H9 (cell line): ENCODE measurements around the gene PPP1R1B. TPM values are rescaled to one million over a fixed set of nuclear protein-coding genes. Genes with fewer than 3 reads are reported as not detected.

Source experiments
- DNase-seq: peaks from one replicate; pipeline ENCODE4 v3.0.0-alpha.2; 2017
- H2AFZ ChIP-seq: one replicate; pipeline ENCODE4 v1.6.1; 2013; ENCODE audit warnings: mild to moderate bottlenecking, low read length, control low read depth, moderate library complexity
- H2AK5ac ChIP-seq: 2 replicates; pipeline ENCODE4 v1.6.1; 2013; ENCODE audit warnings: low read length, control low read depth, mixed read lengths; ENCODE audit not compliant: insufficient read length
- H2BK120ac ChIP-seq: one replicate; pipeline ENCODE4 v1.6.1; 2013; ENCODE audit warnings: low read depth, mild to moderate bottlenecking, low read length, control low read depth, inconsistent platforms; ENCODE audit not compliant: poor library complexity, severe bottlenecking
- H2BK12ac ChIP-seq: 2 replicates; pipeline ENCODE4 v1.6.1; 2013; ENCODE audit warnings: low read length, control low read depth, mixed read lengths, low read depth; ENCODE audit not compliant: insufficient read length
- H2BK15ac ChIP-seq: 2 replicates; pipeline ENCODE4 v1.6.1; 2013; ENCODE audit warnings: low read depth, low read length, control low read depth
- H2BK20ac ChIP-seq: one replicate; pipeline ENCODE4 v1.6.1; 2013; ENCODE audit warnings: low read depth, mild to moderate bottlenecking, low read length, control low read depth, inconsistent platforms; ENCODE audit not compliant: poor library complexity, severe bottlenecking
- H2BK5ac ChIP-seq: 2 replicates; pipeline ENCODE4 v1.6.1; 2013; ENCODE audit warnings: low read length, control low read depth, mixed read lengths; ENCODE audit not compliant: insufficient read length
- H3K14ac ChIP-seq: 2 replicates; pipeline ENCODE4 v1.6.1; 2013; ENCODE audit warnings: low read length, control low read depth; ENCODE audit not compliant: insufficient read depth
- H3K18ac ChIP-seq: 2 replicates; pipeline ENCODE4 v1.6.1; 2013; ENCODE audit warnings: low read depth, mild to moderate bottlenecking, mixed read lengths, low read length, control low read depth; ENCODE audit not compliant: insufficient read length
- H3K23ac ChIP-seq: 2 replicates; pipeline ENCODE4 v1.6.1; 2013; ENCODE audit warnings: low read length, control low read depth, mixed read lengths, low read depth; ENCODE audit not compliant: insufficient read length
- H3K23me2 ChIP-seq: 2 replicates; pipeline ENCODE4 v1.6.1; 2013; ENCODE audit warnings: low read depth, mild to moderate bottlenecking, mixed read lengths, low read length, control low read depth; ENCODE audit not compliant: insufficient read length, poor library complexity, severe bottlenecking
- H3K27ac ChIP-seq: 2 replicates; pipeline ENCODE4 v1.5.1; 2013; ENCODE audit warnings: low read length, control low read depth, mixed read lengths, low read depth; ENCODE audit not compliant: insufficient read length
- H3K27me3 ChIP-seq: 2 replicates; pipeline ENCODE4 v1.6.1; 2013; ENCODE audit warnings: low read length, control low read depth, inconsistent platforms; ENCODE audit not compliant: insufficient read depth
- H3K4ac ChIP-seq: 2 replicates; pipeline ENCODE4 v1.6.1; 2013; ENCODE audit warnings: low read depth, mild to moderate bottlenecking, control low read depth, inconsistent platforms, low read length, moderate library complexity
- H3K4me1 ChIP-seq: 2 replicates; pipeline ENCODE4 v1.6.1; 2013; ENCODE audit warnings: low read length, control low read depth, inconsistent platforms; ENCODE audit not compliant: insufficient read depth
- H3K4me2 ChIP-seq: 2 replicates; pipeline ENCODE4 v1.6.1; 2013; ENCODE audit warnings: low read length, control low read depth, mixed read lengths; ENCODE audit not compliant: insufficient read length, insufficient read depth
- H3K56ac ChIP-seq: 2 replicates; pipeline ENCODE4 v1.6.1; 2013; ENCODE audit warnings: low read depth, mild to moderate bottlenecking, mixed read lengths, low read length, control low read depth; ENCODE audit not compliant: insufficient read length
- H3K79me1 ChIP-seq: 2 replicates; pipeline ENCODE4 v1.6.1; 2013; ENCODE audit warnings: low read depth, mild to moderate bottlenecking, moderate library complexity, low read length, control low read depth, inconsistent platforms; ENCODE audit not compliant: insufficient read depth, poor library complexity, severe bottlenecking
- H3K79me2 ChIP-seq: 2 replicates; pipeline ENCODE4 v1.6.1; 2013; ENCODE audit warnings: low read length, control low read depth, inconsistent platforms; ENCODE audit not compliant: insufficient read depth
- H3K9ac ChIP-seq: 2 replicates; pipeline ENCODE4 v1.6.1; 2013; ENCODE audit warnings: low read length, control low read depth, mixed read lengths; ENCODE audit not compliant: insufficient read length; ENCODE audit errors: extremely low read depth
- H3K9me3 ChIP-seq: one replicate; pipeline ENCODE4 v1.6.1; 2013; ENCODE audit warnings: low read depth, low read length, inconsistent platforms; ENCODE audit not compliant: control insufficient read depth
- H3T11ph ChIP-seq: one replicate; pipeline ENCODE4 v1.6.1; 2013; ENCODE audit warnings: mild to moderate bottlenecking, low read length, control low read depth, inconsistent platforms
- H4K20me1 ChIP-seq: one replicate; pipeline ENCODE4 v1.6.1; 2013; ENCODE audit not compliant: control insufficient read depth, insufficient read length, insufficient read depth
- H4K5ac ChIP-seq: 2 replicates; pipeline ENCODE4 v1.6.1; 2013; ENCODE audit warnings: low read depth, mild to moderate bottlenecking, mixed read lengths, low read length, control low read depth; ENCODE audit not compliant: insufficient read length
- H4K8ac ChIP-seq: replicated peaks from 2 replicates; pipeline ENCODE4 v1.6.1; 2013; ENCODE audit warnings: low read length, control low read depth, mixed read lengths, low read depth; ENCODE audit not compliant: insufficient read length
- H4K91ac ChIP-seq: 2 replicates; pipeline ENCODE4 v1.6.1; 2013; ENCODE audit warnings: low read depth, mild to moderate bottlenecking, moderate library complexity, mixed read lengths, low read length, control low read depth; ENCODE audit not compliant: insufficient read length
- H3K27ac Mint-ChIP-seq, 3 experiments: 2 replicates in 2 of 3; 3 replicates in 1 of 3; pipeline ENCODE4 v1.8.0; 2020 to 2021; ENCODE audit warnings: mixed read lengths in 3 of 3, mild to moderate bottlenecking in 1 of 3, moderate library complexity in 1 of 3
- H3K27me3 Mint-ChIP-seq: 2 replicates; pipeline ENCODE4 v1.8.0; 2021; ENCODE audit warnings: low read depth, mild to moderate bottlenecking, moderate library complexity, mixed read lengths
- H3K36me3 Mint-ChIP-seq, 3 experiments: 2 replicates in 2 of 3; 3 replicates in 1 of 3; pipeline ENCODE4 v1.8.0; 2020 to 2021; ENCODE audit warnings: low read depth in 3 of 3, mixed read lengths in 3 of 3; ENCODE audit not compliant: insufficient read depth in 1 of 3
- H3K4me1 Mint-ChIP-seq, 2 experiments: 2 replicates each; pipeline ENCODE4 v1.8.0; 2020; ENCODE audit warnings: mixed read lengths in 2 of 2
- H3K4me3 Mint-ChIP-seq, 2 experiments: 2 replicates in 1 of 2; 3 replicates in 1 of 2; pipeline ENCODE4 v1.8.0; 2020 to 2021; ENCODE audit warnings: mild to moderate bottlenecking in 2 of 2, mixed read lengths in 2 of 2, moderate library complexity in 1 of 2
- H3K9me3 Mint-ChIP-seq, 2 experiments: 2 replicates in 1 of 2; 3 replicates in 1 of 2; pipeline ENCODE4 v1.8.0; 2020; ENCODE audit warnings: mild to moderate bottlenecking in 2 of 2, mixed read lengths in 2 of 2, moderate library complexity in 1 of 2
- CTCF ChIP-seq: fragments of 200-600 bp; sonication (generic); conservative IDR thresholded peaks from 3 replicates; pipeline ENCODE4 v1.8.0; 2021; ENCODE audit warnings: antibody characterized with exemption, mild to moderate bottlenecking
- WGBS: extraction: QIAGEN DNeasy Blood & Tissue Kit; methylation state at CpG from one replicate; pipeline ENCODE4 v1.1.7; 2013; ENCODE audit warnings: missing lambda C conversion rate, low lambda C conversion rate, mixed read lengths; ENCODE audit not compliant: insufficient read length; ENCODE audit errors: extremely low coverage; 5-methylcytosine and 5-hydroxymethylcytosine counted together
- total RNA-seq: library from RNA; stranded (reverse); gene quantifications from 2 replicates; pipeline ENCODE4 v1.2.1, GENCODE V29; 2021

The PPP1R1B gene
- total RNA-seq, 1 experiment from 2014 or later, result 15.5 TPM

GRCh38 chr17:39580082-39580468, 46.7 kb upstream of the PPP1R1B start:
- Mint-ChIP-seq H3K4me3 (peak overlapping the region in 1 of 2 experiments; percentile 69; a peak in 3 of 5 replicates), H3K36me3 (no peaks in the 10 kb centered on the region), H3K27ac (0 out of 7 replicates have a peak overlapping the region, but pooled peaks of 1 of the 3 experiments have one; percentile 66), H3K4me1 (peaks cover 36 to 43% of the 10 kb centered on the region in 2 experiments), H3K27me3 (peaks cover 43% of the 10 kb centered on the region), H3K9me3 (no peaks in the 10 kb centered on the region)
- Histone ChIP-seq H3T11ph (no peak overlapping the region), H2AK5ac (no peak overlapping the region), H4K8ac (no peak overlapping the region), H3K23me2 (no peaks in the 10 kb centered on the region), H2BK15ac (no peak overlapping the region), H3K9ac (no peak overlapping the region), H2BK20ac (no peak overlapping the region), H2BK5ac (no peak overlapping the region), H3K14ac (peak overlapping the region; percentile 60; the same call in 1 of the 2 replicates), H3K27ac (no peak overlapping the region), H2BK120ac (no peak overlapping the region), H4K91ac (no peak overlapping the region), H2BK12ac (no peak overlapping the region), H3K79me2 (no peaks in the 10 kb centered on the region), H3K9me3 (no peaks in the 10 kb centered on the region), H3K4me2 (no peak overlapping the region), H3K18ac (peak overlapping the region; percentile 65), H2AFZ (no peak overlapping the region), H3K4me1 (peaks cover 12% of the 10 kb centered on the region), H4K20me1 (no peaks in the 10 kb centered on the region), H3K4ac (no peak overlapping the region), H4K5ac (no peak overlapping the region), H3K56ac (no peak overlapping the region), H3K27me3 (no peaks in the 10 kb centered on the region), H3K23ac (no peak overlapping the region), H3K79me1 (no peaks in the 10 kb centered on the region)
- DNase-seq, result no peak
- WGBS, result no CpG with 5 or more reads among the region's 7 CpGs
- no peak for TF ChIP-seq CTCF
